ENCODE results near the gene USP17L10.
"Not testable (repeated sequence)": the region's sequence is repeated elsewhere in the genome, so short reads cannot be mapped to it uniquely, and the experiment has no call there.

GRCh38 chr4:9224596-9224995 lies 14.1 kb downstream of the USP17L10 start, which contains the start of gene USP17L13:
- not testable (repeated sequence) for TF ChIP-seq CTCF (IDR thresholded peaks at IDR 0.05); POLR2AphosphoS5 (IDR thresholded peaks at IDR 0.05; ENCODE audit: low read depth, low read length); REST (IDR thresholded peaks at IDR 0.05; ENCODE audit: insufficient read depth in 1 of 2, low read depth in 2 of 2, low read length in 1 of 2); SIN3A (IDR thresholded peaks at IDR 0.05; ENCODE audit: borderline replicate concordance, insufficient read depth, low read depth, low read length); TCF7L2 (IDR thresholded peaks at IDR 0.05; ENCODE audit: low read depth, low read length)
